Measurements from ENCODE around the gene RSRC1.
A peak's percentile ranks its signal among the peaks of the same experiment; 100 is the strongest.

Gene RSRC1

GRCh38 chr3:158128755-158129154 is 18.9 kb downstream of the RSRC1 start:
- DNase-seq (ENCODE audit: low spot score), result no peak

GRCh38 chr3:158134363-158134762 is 24.5 kb downstream of the RSRC1 start:
- DNase-seq (ENCODE audit: low spot score), result no peak

- no peak for DNase-seq (ENCODE audit: low spot score)
Observed at GRCh38 chr3:158140396-158140795, 30.5 kb downstream of the RSRC1 start.

GRCh38 chr3:158148218-158148617 is 38.3 kb downstream of the RSRC1 start:
- no peak for DNase-seq (ENCODE audit: low spot score)

GRCh38 chr3:158152186-158152585 is 42.3 kb downstream of the RSRC1 start:
- peak; percentile 18 for DNase-seq (ENCODE audit: low spot score)

GRCh38 chr3:158158969-158159368 is 49.1 kb downstream of the RSRC1 start:
- no peak for DNase-seq (ENCODE audit: low spot score)

GRCh38 chr3:158159714-158160113 is 49.8 kb downstream of the RSRC1 start:
- DNase-seq (ENCODE audit: low spot score), result no peak

GRCh38 chr3:158160958-158161357 is 51.1 kb downstream of the RSRC1 start:
- DNase-seq (ENCODE audit: low spot score), result peak; percentile 44

- no peak for DNase-seq (ENCODE audit: low spot score)
Observed at GRCh38 chr3:158165141-158165655, 55.3 kb downstream of the RSRC1 start.

GRCh38 chr3:158165730-158166129 is 55.8 kb downstream of the RSRC1 start:
- no peak for DNase-seq (ENCODE audit: low spot score)

- no peak for DNase-seq (ENCODE audit: low spot score)
Observed at GRCh38 chr3:158166223-158166622, 56.3 kb downstream of the RSRC1 start.

- peak; percentile 72 for DNase-seq (ENCODE audit: low spot score)
Observed at GRCh38 chr3:158167737-158168557, 58.1 kb downstream of the RSRC1 start.

GRCh38 chr3:158169091-158169491 is 59.2 kb downstream of the RSRC1 start:
- no peak for DNase-seq (ENCODE audit: low spot score)

GRCh38 chr3:158181096-158181495 is 71.2 kb downstream of the RSRC1 start:
- no peak for DNase-seq (ENCODE audit: low spot score)

GRCh38 chr3:158185711-158186110 is 75.8 kb downstream of the RSRC1 start:
- no peak for DNase-seq (ENCODE audit: low spot score)

GRCh38 chr3:158200955-158201354 is 91.1 kb downstream of the RSRC1 start:
- no peak for DNase-seq (ENCODE audit: low spot score)

GRCh38 chr3:158205324-158205723 is 95.4 kb downstream of the RSRC1 start:
- no peak for DNase-seq (ENCODE audit: low spot score)

- no peak for DNase-seq (ENCODE audit: low spot score)
Observed at GRCh38 chr3:158205994-158206393, 96.1 kb downstream of the RSRC1 start.

- no peak for DNase-seq (ENCODE audit: low spot score)
Observed at GRCh38 chr3:158210067-158210466, 100.2 kb downstream of the RSRC1 start.

GRCh38 chr3:158213461-158213860 is 103.6 kb downstream of the RSRC1 start:
- DNase-seq (ENCODE audit: low spot score), result no peak

- no peak for DNase-seq (ENCODE audit: low spot score)
Observed at GRCh38 chr3:158217992-158218391, 108.1 kb downstream of the RSRC1 start.

GRCh38 chr3:158220575-158220974 is 110.7 kb downstream of the RSRC1 start:
- no peak for DNase-seq (ENCODE audit: low spot score)

GRCh38 chr3:158221426-158221825 is 111.5 kb downstream of the RSRC1 start:
- DNase-seq (ENCODE audit: low spot score), result no peak

GRCh38 chr3:158226429-158226828 is 116.5 kb downstream of the RSRC1 start:
- DNase-seq (ENCODE audit: low spot score), result no peak

Measured in AG08396 (cell line).